DLD1 (cell line): ENCODE data around the gene DDX11.
"Not testable (repeated sequence)": the region's sequence is repeated elsewhere in the genome, so short reads cannot be mapped to it uniquely, and the experiment has no call there.

Source experiments
- in situ Hi-C: cut with HindIII; loops from 2 replicates; pipeline ENCODE4 v1.10.0; 2017; ENCODE audit warnings: low sequenced_read_pairs

DDX11 gene

DNA sequence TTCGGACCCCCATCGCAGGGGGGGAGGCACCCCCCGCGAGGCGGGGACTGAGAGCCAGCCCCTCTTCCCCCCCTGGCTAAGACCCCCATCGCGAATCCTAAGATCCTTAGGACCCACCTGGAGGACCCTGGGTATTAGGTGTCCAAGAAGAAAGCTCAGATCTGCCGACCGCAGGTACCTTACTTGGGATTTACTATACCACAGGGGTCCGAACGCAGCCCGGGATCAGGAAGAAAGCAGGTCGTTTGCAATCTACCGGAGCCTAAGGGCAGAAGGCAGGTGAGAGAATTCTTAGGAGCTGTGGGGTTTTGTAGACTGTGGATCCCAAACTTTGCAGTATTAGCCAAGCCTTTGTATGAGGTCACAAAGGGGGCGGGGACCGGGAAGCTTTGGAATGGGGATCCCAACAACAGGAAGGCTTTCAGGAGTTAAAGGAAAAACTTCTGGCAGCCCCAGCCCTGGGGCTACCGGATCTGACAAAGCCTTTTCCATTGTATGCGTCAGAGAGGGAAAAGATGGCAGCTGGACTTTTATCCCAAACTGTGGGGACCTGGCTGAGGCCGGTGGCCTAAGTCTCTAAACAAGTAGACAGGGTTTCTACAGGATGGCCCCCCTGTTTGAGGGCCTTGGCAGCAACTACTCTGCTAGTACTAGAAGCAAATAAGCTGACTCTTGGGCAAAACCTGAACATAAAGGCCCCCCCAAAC, 47.5 kb downstream of the DDX11 start:
- in situ Hi-C loops = not testable (repeated sequence)

DNA sequence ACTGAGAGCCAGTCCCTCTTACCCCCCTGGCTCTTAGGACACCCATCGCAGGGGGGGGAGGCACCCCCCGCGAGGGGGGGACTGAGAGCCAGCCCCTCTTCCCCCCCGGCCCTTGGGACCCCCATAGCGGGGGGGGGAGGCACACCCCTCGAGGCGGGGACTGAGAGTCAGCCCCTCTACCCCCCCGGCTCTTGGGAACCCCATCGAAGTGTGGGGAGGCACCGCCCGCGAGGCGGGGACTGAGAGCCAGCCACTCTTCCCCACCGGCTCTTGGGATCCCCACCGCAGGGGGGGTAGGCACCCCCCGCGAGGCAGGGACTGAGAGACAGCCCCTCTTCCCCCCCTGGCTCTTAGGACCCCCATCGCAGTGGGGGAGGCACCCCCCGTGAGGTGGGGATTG, 48.8 kb downstream of the DDX11 start:
- in situ Hi-C loops = no loop called here

DNA sequence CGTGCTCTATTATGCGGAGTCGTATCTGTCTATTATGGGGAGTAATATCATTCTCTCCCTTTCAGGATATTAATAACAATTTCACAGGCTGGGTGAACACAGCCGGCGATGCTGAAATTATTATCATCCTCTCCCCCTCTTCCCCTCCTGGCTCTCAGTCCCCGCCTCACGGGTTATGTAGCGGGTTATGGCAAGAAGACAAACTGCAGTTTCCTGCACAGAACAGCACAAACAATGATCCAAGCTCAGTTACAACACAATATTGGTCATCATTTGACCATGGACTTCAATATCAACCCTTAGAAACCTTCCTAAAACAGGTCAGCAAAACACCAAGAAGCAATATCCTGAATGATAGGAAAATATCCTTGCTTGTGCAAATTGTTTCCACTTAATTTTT, 50.5 kb downstream of the DDX11 start:
- in situ Hi-C loops = not testable (repeated sequence)

DNA sequence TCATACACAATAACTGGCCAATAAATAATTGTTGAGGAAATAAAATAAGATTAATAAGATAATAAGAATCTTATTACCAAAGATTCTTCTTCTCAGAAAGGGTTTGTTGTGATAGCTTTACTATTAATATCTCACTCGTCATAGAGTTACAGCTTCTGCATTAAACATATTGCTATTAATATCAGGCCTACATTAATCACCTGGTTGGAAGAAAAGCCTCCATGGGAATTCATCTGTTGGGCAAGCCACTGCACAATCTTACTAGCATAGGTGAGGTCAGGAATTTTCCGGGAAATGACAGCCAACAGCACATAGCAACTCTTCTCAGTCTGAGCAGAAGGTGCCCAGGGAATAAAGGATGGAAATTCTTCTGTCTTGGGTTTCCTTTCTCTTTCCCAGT, 51.5 kb downstream of the DDX11 start:
- in situ Hi-C loops = not testable (repeated sequence)

DNA sequence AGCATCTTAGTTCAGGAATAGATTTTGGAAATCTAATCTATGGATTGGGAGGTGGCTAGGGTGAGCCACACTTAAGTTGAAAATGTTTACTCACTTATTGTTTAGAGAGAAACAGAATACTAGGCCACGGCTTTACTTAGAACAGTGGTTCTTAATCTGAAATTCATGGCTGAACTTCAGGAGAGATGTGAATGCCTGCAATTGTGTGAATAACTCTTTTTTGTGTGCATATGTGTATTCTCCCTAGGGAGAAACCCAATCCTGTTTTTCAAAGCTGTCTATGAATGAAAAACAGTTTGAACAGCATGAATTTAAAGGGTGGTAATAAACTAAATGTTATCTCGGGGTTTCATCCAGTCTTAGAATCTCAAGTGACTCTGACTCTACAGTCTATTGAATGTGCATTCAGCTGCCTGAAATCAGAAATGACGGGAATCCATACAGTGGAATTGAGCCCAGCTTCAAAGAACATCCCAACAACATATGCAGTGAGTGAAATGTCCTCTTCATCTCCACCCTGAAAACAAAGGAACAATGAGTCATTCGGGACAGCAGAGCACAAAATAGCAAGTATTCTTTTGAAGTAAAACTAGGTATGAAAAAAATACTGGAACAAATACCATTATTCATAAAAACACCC, 53.7 kb downstream of the DDX11 start:
- in situ Hi-C loops = not testable (repeated sequence)

DNA sequence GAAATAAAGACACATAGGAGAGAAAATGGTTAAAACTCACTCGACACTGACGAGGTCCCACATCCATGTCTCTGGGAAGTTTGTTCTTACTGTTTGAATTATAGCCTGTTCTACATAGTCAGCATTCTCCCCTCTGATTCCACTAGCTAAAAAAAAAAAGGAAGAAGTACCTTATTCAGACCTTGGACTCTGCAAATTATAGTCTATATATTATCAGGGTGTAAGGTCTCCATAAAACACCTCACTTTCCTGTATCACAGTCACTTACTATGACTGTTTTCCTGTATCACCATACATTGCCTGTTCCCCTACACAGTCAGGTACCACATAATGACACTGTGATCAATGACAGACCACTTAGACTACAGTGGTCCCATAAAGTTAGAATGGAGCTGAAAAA, 62.9 kb downstream of the DDX11 start:
- in situ Hi-C loops = not testable (repeated sequence)

DNA sequence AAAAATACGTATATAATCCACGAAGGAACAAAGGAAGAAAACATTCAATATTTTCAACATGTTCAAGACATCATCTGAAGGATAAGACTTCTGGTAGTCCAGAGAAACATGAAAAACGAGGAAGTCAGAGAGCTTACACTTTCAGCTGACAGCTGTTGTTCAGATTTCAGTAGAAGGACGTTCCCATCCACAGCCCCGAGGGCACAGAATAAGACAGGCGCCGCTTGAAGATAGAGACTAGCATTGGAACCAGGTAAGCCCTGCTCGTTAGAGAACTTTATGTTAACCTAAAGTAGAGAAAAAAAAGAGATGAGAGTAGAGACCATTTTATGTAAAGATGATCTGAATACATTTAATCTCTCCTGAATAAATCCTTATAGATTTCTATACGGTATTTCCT, 71.1 kb downstream of the DDX11 start:
- in situ Hi-C loops = not testable (repeated sequence)

DNA sequence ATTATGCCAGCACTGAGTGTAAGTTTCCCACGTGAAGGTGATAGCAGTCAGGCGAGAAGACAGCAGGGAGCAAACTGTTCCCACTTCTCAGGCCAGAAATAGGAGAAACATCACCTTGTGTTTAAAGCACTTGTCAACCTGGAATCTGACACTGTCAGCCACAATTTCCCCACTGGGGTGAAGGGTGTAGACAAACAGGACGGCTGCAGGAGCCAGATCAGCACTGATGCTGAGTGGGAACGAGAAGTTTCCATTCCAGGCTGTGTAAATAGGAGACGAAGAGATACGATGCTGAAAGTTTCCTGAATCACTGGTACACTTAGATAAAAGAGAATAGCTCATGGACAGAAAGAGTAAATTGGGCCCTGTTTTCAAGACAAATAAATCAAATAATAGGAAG, 71.6 kb downstream of the DDX11 start:
- in situ Hi-C loops = not testable (repeated sequence)

DNA sequence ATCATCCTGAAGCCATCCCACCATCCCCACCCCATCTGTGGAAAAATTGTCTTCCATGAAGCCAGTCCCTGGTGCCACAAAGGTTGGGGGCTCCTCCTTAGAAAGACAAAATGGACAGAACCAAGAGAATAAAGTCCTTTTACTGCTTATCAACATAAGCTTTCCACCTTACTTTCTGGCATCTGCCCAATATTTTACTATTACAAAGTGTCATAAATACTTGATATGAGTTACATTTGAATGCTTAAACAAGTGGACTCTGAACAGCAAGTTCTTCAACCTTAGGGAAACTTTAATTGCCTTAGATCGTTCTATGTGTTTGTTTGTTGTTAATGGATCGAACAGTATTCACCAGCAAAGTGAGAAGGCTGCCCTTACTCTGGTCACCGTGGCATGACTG, 73.8 kb downstream of the DDX11 start:
- in situ Hi-C loops = not testable (repeated sequence)

DNA sequence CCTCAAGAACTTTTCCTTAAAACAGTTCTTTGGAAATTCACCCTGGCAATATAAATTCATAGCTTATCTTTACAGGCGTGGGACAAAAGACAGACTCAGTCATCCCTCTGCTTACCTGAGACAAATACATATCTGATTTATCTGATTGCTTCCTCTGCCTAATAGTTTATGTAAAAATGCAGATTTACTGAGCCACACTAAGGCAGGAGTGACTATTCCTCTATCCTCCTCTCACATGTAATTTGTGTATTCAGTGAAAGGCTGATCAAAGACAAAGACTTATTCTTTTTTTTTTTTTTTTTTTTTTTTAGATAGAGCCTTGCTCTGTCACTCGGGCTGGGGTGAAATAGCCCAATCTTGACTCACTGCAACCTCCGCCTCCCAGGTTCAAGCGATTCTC, 77.1 kb downstream of the DDX11 start:
- in situ Hi-C loops = not testable (repeated sequence)
